RWPE1 (cell line): ENCODE data around the gene CRACR2A.

Experiments used
- CTCF ChIA-PET: fragments of 350-600 bp; sonication (Branson Sonifier 250); formaldehyde crosslinking; extraction: SDS; loops from one replicate; lab custom pipeline; 2021; lab: Yijun Ruan, JAX
- POLR2A ChIA-PET: fragments of 400-600 bp; formaldehyde crosslinking; extraction: SDS; loops from one replicate; lab custom pipeline; 2020; ENCODE audit warnings: antibody characterized with exemption; ENCODE audit not compliant: low non-redundant PET; lab: Yijun Ruan, JAX
- DNase-seq: peaks from one replicate; pipeline ENCODE4 v3.0.0; 2012; ENCODE audit warnings: low spot score
- H3K27ac ChIP-seq: fragments of 450-650 bp; 2 replicates; pipeline ENCODE4 v1.5.1; 2017
- CTCF ChIP-seq: fragments of 450-650 bp; conservative IDR thresholded peaks from 2 replicates; pipeline ENCODE4 v1.5.1; 2017; ENCODE audit warnings: low read depth, mild to moderate bottlenecking

Gene CRACR2A

GRCh38 chr12:3634348-3634747, 118.6 kb downstream of the CRACR2A start:
- ChIA-PET POLR2A (no interaction called here), CTCF (no interaction called here)
- no peak for DNase-seq
- TF ChIP-seq CTCF = no peak
- no peak overlapping the region for H3K27ac ChIP-seq

- DNase-seq = no peak
- no peak overlapping the region for H3K27ac ChIP-seq
- POLR2A ChIA-PET = no interaction called here
- CTCF ChIA-PET = no interaction called here
- TF ChIP-seq CTCF = no peak
Observed at GRCh38 chr12:3633396-3633795, 119.5 kb downstream of the CRACR2A start.

DNA sequence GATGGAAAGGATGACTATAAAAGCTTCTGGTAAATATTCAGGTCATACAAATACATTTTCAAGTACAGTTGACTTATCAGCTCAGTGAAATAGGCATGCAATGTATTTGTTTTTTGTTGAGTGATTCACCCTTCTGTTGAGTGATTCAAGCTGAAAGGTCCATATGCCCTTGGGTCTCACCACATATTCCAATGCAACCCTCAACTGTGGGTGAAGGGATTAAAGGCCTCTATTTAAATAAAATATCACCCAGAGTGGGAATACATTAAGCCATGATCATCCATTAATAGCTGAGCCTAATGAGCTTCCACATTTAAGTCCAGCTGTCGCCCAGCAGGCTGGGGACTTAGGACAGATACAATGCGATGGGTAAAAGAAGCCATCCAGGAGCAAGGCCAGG, 120.2 kb downstream of the CRACR2A start:
- CTCF ChIA-PET = no interaction called here
- TF ChIP-seq CTCF = no peak
- DNase-seq = no peak
- H3K27ac ChIP-seq = no peak overlapping the region
- POLR2A ChIA-PET = no interaction called here

DNA sequence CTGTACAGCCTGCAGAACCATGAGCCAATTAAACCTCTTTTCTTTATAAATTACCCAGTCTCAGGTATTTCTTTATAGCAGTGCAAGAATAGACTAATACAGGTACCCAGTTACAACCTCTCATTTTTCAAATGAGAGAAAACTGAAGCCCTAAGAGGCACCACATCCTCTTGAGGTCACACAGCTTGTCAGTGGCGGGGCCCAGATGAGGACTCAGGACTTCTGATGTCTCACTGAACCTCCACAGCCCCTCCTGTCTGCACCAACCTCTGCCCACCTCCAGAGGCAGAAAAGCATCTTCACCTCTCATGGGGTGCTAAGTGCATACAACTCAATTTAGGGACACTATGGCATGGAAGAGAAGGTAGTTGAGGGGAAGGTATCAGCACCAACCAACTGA, 120.7 kb downstream of the CRACR2A start:
- CTCF ChIA-PET = no interaction called here

DNA sequence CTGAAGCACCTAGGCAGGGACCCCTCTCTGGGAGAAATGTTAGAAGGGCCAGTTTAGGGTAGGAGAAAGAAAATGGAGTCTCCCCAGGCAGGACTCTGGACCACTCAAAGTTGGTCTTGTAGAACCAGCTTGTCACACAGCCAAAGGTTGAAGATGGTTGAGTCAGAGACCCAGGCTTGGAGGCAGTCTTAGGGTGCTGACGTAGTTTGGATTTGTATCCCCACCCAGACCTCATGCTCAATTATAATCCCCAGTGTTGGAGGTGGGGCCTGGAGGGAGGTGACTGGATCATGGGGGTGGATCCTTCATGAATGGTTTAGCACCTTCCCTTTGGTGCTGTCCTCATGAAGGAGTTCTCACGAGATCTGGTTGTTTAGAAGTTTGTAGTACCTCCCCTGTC, 121.2 kb downstream of the CRACR2A start:
- no peak for DNase-seq
- no peak overlapping the region for H3K27ac ChIP-seq
- ChIA-PET CTCF (no interaction called here), POLR2A (no interaction called here)
- no peak for TF ChIP-seq CTCF

More for the DNA sequence above, 120.7 kb downstream of the CRACR2A start:
- no peak for TF ChIP-seq CTCF
- DNase-seq = no peak
- no peak overlapping the region for H3K27ac ChIP-seq
- POLR2A ChIA-PET = no interaction called here

DNA sequence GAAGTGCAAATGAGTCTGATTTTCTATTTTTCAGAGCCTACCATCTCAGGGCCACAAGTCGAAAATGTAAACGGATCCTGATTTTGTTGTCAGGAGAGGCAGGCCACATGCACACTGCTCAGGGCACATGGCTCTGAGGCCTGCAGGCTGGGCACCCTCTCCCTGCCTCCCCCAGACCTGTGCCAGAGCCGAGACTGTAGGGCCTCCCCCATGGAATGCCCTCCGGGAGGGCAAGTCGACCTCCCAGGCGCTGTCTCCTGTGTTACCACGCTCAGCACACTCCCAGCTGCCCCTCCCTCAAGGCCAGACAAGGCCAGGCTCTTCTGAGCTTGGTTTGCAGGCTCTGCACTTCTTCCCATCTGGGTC, 121.7 kb downstream of the CRACR2A start:
- TF ChIP-seq CTCF = no peak
- POLR2A ChIA-PET = no interaction called here
- H3K27ac ChIP-seq = no peak overlapping the region
- no peak for DNase-seq
- CTCF ChIA-PET = no interaction called here

DNA sequence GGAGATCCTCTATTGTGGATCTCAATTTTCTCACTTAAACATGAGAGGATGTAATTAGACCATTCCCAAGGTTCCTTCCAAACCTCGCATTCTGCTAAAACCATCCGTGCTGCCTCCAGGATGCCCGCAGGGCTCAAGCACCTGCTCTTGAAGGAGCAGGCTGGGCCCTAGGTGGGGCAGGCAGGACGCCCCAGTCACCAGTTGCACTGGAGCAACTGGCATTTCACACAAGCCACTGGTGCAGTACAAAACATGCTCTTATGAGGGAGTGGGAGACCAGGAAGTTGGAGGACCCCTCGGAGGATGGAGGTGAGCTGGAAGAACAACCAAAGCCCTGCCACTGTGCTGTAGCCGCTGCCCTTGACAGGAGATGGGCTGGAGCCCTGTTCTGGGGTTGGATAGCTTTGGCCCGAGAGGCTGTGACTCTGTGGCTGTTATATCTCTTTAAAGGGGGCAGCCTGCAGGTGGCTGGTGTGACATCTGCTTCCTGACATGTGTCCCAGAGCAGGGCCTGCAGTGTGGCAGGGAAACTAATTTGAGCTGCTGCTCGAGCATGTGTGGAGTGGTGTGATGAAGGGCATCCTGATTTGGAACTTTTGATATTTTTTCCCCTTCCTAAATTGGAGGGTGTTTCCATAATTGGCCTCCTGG, 122.2 kb downstream of the CRACR2A start:
- no peak overlapping the region for H3K27ac ChIP-seq
- DNase-seq = no peak
- ChIA-PET CTCF (no interaction called here), POLR2A (no interaction called here)
- no peak for TF ChIP-seq CTCF
